Measurements from ENCODE around the gene PLEKHG4B.
"Not testable (repeated sequence)": the region's sequence is repeated elsewhere in the genome, so short reads cannot be mapped to it uniquely, and the experiment has no call there.

PLEKHG4B gene

DNA sequence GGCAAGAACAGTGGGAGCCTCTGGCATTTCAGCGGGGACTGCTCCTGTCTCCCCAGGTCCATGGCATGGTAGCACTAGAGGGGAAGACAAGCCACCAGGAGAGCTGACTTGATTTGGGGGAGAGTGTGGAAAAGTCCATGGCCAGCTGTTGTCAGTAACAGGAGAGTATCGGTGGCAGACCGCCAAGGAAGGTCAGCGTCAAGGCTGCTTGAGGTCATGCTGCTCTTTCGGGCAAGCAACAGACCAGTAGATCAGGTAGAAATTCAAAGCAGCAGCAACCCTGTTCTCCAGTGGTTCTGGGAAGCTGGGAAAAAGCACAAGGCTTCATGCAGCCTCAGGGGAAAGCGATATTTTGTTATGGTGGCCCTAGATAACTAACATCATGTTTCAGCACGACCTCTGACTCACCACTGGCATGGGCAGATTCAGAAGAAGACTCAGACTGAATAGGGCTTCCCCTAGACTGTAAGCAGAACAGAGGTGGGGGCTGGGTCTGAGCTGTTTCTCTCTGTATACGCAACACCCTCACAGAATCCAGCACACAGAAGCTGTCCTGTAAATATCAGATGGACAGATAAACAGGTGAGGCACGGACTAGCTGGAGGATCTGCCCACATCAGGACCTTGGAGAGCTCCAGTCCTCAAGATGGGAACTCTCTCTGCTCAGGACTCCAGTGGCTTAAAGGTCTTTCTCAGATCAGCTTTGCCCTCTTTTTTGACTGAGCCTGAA lies 35.2 kb upstream of the PLEKHG4B start:
- no peak overlapping the region for H3K4me3 ChIP-seq (ENCODE audit: low read length)
- no peak for TF ChIP-seq ZNF274 (IDR thresholded peaks at IDR 0.05; ENCODE audit: low read depth, low read length)

DNA sequence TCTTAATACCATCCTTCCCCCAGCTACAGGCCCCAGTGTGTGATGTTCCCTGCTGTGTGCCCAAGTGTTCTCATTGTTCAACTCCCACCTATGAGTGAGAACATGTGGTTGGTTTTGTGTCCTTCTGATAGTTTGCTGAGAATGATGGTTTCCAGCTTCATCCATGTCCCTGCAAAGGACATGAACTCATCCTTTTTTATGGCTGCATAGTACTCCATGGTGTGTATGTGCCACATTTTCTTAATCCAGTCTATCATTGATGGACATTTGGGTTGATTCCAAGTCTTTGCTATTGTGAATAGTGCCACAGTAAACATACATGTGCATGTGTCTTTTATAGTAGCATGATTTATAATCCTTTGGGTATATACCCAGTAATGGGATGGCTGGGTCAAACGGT lies 31.7 kb upstream of the PLEKHG4B start:
- H3K4me3 ChIP-seq (ENCODE audit: low read length): not testable (repeated sequence)

DNA sequence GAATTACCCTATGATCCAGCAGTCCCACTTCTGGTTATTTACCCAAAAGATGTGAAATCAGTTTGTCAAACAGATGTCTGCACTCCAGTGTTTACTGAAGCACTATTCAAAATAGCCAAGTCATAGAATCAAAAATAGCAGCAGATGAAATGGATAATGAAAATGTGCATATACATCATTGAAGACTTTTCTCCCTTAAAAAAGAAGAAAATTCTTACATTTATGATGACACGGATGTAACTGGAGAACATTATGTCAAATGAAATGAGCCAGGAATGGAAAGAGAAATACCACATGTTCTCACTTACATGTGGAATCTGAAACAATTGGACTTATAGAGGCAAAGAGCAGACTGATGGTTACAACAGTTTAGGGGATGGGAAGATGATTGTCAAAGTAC lies 21.5 kb upstream of the PLEKHG4B start:
- TF ChIP-seq ZNF274 (IDR thresholded peaks at IDR 0.05; ENCODE audit: low read depth, low read length): no peak
- H3K4me3 ChIP-seq (ENCODE audit: low read length): no peak overlapping the region

DNA sequence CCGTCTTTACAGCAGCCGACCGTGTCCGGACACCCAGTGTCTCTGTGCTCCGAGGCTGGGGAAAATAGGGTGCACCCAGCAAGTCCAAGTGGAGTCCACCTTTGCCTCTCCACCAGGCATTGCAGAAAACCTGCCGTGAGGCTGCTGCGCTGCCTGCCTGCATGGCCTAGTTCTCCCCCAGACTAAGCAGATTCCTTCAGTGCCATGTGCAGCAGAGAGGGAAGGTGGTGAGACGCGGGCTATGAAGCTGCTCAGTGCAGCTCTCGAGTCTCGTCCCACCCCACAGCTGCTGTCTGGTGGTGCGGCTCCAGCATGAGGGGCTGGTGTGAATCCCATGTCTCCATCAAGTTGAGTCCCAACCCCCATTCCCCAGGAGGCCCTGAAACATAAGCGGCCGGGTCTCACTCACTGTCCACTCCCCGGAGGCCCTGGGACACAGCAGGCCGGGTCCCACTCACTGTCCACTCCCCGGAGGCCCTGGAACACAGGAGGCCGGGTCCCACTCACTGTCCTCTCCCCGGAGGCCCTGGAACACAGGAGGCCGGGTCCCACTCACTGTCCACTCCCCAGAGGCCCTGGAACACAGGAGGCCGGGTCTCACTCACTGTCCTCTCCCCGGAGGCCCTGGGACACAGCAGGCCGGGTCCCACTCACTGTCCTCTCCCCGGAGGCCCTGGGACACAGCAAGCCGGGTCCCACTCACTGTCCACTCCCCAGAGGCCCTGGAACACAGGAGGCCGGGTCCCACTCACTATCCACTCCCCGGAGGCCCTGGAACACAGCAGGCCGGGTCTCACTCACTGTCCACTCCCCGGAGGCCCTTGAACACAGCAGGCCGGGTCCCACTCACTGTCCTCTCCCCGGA lies 19.4 kb upstream of the PLEKHG4B start:
- H3K4me3 ChIP-seq (ENCODE audit: low read length): not testable (repeated sequence)

DNA sequence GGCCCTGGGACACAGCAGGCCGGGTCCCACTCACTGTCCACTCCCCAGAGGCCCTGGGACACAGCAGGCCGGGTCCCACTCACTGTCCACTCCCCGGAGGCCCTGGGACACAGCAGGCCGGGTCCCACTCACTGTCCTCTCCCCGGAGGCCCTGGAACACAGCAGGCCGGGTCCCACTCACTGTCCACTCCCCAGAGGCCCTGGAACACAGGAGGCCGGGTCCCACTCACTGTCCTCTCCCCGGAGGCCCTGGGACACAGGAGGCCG lies 18.9 kb upstream of the PLEKHG4B start:
- not testable (repeated sequence) for H3K4me3 ChIP-seq (ENCODE audit: low read length)

DNA sequence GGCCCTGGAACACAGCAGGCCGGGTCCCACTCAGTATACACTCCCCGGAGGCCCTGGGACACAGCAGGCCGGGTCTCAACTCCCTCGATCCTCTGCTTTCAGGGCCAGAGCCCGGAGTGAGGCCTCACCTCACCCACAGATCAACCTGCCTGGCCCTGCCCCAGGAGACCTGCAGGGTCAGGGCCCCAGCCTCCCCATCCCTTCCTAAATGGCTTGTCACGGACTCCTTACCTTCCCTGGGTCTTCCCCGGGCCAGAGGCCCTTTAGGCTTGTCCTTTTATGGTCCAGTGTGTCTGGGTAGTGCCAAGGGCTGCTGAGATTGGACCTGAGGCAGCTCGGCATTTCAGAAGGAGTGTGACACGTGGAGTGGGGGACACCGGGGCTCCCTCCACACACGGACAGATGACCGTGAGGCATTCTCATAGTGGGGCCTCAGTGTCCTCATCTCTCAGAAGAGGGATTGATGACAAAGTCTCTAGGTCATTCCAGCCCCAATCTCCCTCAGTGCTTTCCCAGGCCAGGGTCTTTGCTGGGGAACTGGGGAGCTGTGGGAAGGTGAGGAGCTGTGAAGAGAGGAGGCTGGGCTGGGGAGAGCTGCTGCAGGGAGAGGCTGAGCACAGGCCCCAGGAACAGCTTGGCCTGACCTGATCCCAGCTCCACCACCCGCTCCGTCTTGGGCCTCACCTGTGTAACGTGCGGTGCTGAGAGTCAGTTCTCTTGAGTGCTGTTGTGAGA lies 18.0 kb upstream of the PLEKHG4B start:
- no peak overlapping the region for H3K4me3 ChIP-seq (ENCODE audit: low read length)
- TF ChIP-seq ZNF274 (IDR thresholded peaks at IDR 0.05; ENCODE audit: low read depth, low read length): no peak

DNA sequence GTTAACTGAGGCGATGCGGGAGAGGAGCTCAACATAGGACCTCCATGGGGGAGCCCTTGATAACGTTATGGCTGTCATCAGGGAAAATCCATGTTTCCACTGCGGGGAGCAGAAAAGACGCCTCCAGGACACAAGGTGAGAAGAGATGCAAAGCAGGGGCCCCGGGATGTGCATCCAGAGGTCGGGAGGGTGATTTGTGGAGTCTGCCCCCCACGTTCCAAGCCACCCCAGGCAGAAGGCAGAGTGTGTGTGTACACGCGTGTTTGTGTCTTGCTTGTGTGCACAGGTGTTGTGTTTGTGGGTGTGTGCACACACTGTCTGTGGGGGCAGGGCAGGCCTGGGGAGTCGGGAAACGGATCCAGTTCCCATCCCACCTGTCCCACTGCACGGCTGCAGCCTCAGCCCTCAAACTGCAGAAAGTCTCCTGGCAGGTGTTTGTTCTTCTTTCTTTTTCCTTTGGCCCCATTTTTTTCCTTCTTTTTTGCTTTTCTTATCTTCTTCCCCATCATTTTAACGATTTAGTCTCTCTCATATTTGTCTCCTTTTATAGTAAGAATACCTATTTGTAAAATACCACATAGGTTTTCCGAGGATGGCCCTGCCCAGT lies 17.4 kb upstream of the PLEKHG4B start:
- no peak overlapping the region for H3K4me3 ChIP-seq (ENCODE audit: low read length)
- no peak for TF ChIP-seq ZNF274 (IDR thresholded peaks at IDR 0.05; ENCODE audit: low read depth, low read length)

DNA sequence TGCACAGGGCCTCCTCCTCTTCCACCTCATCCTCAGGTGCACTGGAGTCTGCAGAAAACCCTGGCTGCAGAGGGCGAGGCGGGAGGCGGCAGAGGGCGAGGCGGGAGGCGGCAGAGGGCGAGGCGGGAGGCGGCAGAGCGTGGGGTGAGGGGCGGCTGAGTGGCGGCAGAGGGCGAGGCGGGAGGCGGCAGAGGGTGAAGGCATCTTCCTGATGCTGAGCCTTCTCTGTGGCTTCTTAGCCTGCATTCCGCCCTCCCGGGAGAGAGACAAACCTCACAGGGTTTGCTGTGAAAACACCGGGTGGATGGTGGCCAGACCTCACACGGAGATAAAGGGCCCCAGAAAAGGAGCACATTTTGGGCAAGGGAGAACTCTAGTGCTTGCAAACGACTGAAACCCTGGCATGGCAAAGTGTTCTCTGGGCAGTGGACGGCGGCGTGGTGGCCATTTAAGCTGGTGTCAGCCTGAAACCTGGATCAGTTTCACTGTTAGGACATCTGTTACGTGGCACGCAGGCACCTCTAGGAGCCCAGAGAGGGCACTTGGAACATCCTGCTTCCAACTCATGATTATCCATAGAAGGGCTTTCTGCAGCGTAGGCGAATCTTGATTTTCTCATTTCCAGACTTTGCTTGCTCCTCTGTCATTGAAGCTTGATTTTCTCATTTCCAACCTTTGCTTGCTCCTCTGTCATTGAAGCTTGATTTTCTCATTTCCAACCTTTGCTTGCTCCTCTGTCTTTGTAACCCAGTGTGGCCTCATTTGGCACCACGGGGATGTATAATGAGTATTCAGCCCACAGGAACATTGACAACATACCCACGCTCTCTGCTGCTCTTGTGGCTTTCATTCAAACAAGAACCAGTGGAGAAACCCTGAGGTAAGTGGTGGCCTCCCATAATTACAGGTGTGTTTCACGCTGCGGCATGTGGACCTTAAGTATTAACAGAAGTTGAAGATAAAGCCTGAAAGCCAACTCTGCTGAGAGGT lies 16.3 kb upstream of the PLEKHG4B start:
- no peak for TF ChIP-seq ZNF274 (IDR thresholded peaks at IDR 0.05; ENCODE audit: low read depth, low read length)
- no peak overlapping the region for H3K4me3 ChIP-seq (ENCODE audit: low read length)

DNA sequence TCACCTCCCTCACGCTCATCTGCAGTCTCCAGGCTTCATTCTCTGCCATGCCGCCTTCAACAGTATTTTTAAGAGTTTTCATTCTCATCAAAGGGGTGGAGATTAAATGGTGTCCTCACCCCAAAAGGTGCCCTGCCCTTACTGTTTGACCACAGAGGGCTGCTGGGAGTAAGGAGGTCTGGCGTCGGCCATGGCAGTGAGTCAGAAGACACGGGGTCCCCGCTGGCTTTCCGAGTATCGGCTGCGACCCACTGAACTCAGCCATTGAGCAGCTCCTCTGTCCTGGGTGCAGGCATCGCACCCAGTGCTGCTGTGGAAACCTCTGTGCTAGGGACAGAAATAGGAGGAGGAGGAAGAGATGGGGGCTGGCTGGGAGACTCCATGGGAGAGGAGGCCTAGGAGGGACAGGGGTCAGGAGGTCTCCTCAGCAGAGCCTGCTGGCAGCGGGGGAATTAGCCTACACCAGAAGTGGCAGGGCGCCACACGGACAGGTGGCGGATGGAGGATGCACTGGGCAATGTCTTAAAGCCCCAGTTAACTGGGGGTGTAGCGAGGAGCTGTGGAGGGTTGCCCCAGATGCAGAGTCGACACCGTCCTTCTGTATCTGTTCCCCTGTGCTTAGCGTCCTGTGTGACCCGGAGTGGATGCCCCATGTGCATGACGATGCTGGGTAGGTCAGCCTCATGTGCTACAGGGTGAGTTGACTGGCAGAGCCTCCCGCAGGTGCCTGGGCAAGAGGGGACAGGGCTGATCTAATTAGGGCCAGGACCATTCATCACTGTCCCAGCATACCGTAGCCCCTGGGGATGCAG lies 15.4 kb upstream of the PLEKHG4B start:
- TF ChIP-seq ZNF274 (IDR thresholded peaks at IDR 0.05; ENCODE audit: low read depth, low read length): no peak
- no peak overlapping the region for H3K4me3 ChIP-seq (ENCODE audit: low read length)

DNA sequence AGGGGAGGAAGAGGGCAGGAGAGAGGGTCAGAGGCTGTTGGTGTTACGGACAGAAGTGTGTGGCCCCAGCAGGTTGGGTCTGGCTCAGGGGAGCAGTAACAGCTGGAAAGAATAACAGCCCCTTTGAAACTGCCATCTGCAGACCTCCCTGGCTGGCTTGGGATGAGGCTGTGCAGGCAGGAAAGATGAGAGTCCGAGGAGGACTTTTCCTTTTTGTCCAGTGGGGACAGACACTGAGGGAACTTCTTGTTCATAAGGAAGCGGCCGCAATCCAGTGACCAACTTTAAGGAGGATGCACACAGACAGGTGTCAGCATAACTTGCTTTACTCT lies 14.8 kb upstream of the PLEKHG4B start:
- H3K4me3 ChIP-seq (ENCODE audit: low read length): no peak overlapping the region
- TF ChIP-seq ZNF274 (IDR thresholded peaks at IDR 0.05; ENCODE audit: low read depth, low read length): no peak

DNA sequence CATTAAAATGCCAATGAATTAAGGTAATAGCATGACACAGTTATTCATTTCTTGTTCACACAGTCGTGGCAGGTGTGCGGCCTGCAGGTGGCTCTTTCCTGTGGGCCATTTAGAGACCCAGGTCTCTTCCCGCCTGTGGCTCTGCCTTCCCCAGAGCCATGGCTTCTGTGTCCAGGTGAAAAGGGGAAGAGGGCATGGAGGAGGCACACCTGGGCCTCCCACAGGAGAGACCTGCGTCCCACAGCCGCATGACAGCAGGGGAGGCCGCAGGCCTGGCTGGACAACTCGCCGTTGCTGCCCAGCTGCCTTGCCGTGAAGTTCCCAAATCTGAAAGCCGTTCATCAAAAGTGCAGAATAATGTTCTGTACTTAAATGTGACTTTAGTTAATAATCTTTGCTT lies 14.4 kb upstream of the PLEKHG4B start:
- no peak for TF ChIP-seq ZNF274 (IDR thresholded peaks at IDR 0.05; ENCODE audit: low read depth, low read length)
- H3K4me3 ChIP-seq (ENCODE audit: low read length): no peak overlapping the region

DNA sequence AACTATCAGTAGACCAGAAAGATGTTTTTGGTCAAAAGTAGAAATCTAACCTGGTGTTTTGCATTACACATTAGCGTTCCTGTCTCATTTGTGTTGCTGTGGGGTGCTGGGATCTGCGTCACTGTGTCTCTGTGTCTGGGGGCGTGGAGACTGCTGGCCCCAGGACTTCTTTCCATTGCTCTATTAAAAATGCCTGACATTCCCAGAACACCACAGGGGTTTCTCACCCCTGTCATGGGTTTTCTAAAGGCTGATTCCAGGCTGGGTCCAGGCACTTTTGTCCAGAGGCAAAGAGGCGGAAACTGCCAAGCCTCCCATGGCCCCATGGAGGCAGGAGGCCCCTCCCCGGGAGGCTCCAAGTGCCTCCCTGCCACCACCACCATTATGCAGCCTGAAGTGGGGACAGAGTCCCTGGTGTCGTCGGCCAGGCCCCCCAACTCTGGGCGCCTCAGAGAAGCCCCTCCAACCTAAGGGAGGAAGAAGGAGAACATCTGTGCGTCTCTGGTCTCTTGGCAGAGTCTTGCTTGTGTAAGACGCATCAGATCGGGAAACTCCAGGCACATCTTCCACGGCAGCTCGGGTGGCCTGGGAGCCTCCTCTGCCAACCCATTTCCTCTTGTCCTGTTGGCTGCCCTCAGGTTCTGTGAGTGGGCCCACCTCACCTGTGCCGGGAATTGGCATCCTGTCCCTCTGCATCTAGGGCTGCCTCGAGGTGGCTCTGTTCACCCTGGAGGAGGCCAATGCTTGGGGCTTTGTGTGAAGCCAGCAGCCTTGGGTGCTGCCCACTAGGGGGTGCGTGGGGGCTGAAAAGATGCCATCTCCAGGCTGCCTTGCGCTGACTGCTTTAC lies 13.8 kb upstream of the PLEKHG4B start:
- H3K4me3 ChIP-seq (ENCODE audit: low read length): no peak overlapping the region
- no peak for TF ChIP-seq ZNF274 (IDR thresholded peaks at IDR 0.05; ENCODE audit: low read depth, low read length)

Data from GM08714 (cell line).